ENCODE results near the gene ZNF888. TPM values are rescaled to one million over a fixed set of nuclear protein-coding genes. Genes with fewer than 3 reads are reported as not detected.

Gene ZNF888
- total and polyA plus RNA-seq, 9 of the 15 experiments (the other 6 are each of a cell fraction or from before 2014, with no cell fraction given), result 1.6 to 13.3 (median 9.9) TPM

- TF ChIP-seq TAF9B (IDR thresholded peaks at IDR 0.05; ENCODE audit: partially characterized antibody), result peak; percentile 71
- 0 out of 2 replicates have a peak, but pooled peaks have one; percentile 36 for TF ChIP-seq RB1 (IDR thresholded peaks at IDR 0.05; ENCODE audit: low read depth)
- TF ChIP-seq FOXK2 (conservative IDR thresholded peaks at IDR 0.05 in 1 of 2, IDR thresholded peaks at IDR 0.05 in 1 of 2; ENCODE audit: low read depth in 2 of 2), result peak; percentile 50 to 61; a peak in 1 of 4 replicates
- peak; percentile 60 for TF ChIP-seq BHLHE40 (IDR thresholded peaks at IDR 0.05; ENCODE audit: low read length)
- no peak for TF ChIP-seq SAFB2 (IDR thresholded peaks at IDR 0.05; ENCODE audit: borderline replicate concordance, low read depth, low read length, severe bottlenecking)
- 0 out of 2 replicates have a peak, but pooled peaks have one; percentile 36 for TF ChIP-seq RREB1 (CRISPR knock-in tag; IDR thresholded peaks at IDR 0.05)
- 0 out of 2 replicates have a peak, but pooled peaks have one; percentile 7 for TF ChIP-seq ARID1B (IDR thresholded peaks at IDR 0.05)
- peak; percentile 96 for TF ChIP-seq NR2C1 (IDR thresholded peaks at IDR 0.05)
- TF ChIP-seq NR2C1 (tag; IDR thresholded peaks at IDR 0.05), result peak; percentile 96
- peak; percentile 66; the same call in 1 of the 2 replicates for TF ChIP-seq POLR2H (tag; IDR thresholded peaks at IDR 0.05; ENCODE audit: low read depth)
- peak; percentile 59; the same call in 1 of the 2 replicates for TF ChIP-seq MXI1 (IDR thresholded peaks at IDR 0.05; ENCODE audit: low read depth, low read length)
- peak; percentile 67; the same call in 1 of the 2 replicates for TF ChIP-seq E2F1 (CRISPR knock-in tag; IDR thresholded peaks at IDR 0.05)
- TF ChIP-seq ETV1 (tag; conservative IDR thresholded peaks at IDR 0.05; ENCODE audit: low read depth), result peak; percentile 29; the same call in 1 of the 2 replicates
- TF ChIP-seq POLR2B (IDR thresholded peaks at IDR 0.05; ENCODE audit: low read depth, partially characterized antibody), result peak; percentile 80
- TF ChIP-seq KLF6 (CRISPR knock-in tag; IDR thresholded peaks at IDR 0.05; ENCODE audit: borderline replicate concordance), result peak; percentile 46; the same call in 1 of the 2 replicates
- peak; percentile 68 for TF ChIP-seq MEIS2 (IDR thresholded peaks at IDR 0.05; ENCODE audit: partially characterized antibody)
- TF ChIP-seq CREB1 (IDR thresholded peaks at IDR 0.05), result no peak
- 0 out of 2 replicates have a peak, but pooled peaks have one; percentile 8 for TF ChIP-seq CREB1 (CRISPR knock-in tag; IDR thresholded peaks at IDR 0.05)
- TF ChIP-seq ETV5 (CRISPR knock-in tag; IDR thresholded peaks at IDR 0.05; ENCODE audit: low read depth), result 0 out of 2 replicates have a peak, but pooled peaks have one; percentile 57
- TF ChIP-seq SRSF9 (IDR thresholded peaks at IDR 0.05; ENCODE audit: borderline replicate concordance, low read depth, low read length), result no peak
- no peak for TF ChIP-seq KHSRP (IDR thresholded peaks at IDR 0.05)
These were observed 25.9 kb downstream of the ZNF888 start, which contains the start of gene ZNF320 (continued) for GRCh38 chr19:52897138-52897935.
